A549 (cell line): Measurements from ENCODE around the gene EXOC7. TPM values are rescaled to one million over a fixed set of nuclear protein-coding genes. Genes with fewer than 3 reads are reported as not detected.
"Not testable (repeated sequence)": the region's sequence is repeated elsewhere in the genome, so short reads cannot be mapped to it uniquely, and the experiment has no call there.

Experiments used
- ATAC-seq, 2 experiments: fragments of 200-7000 bp in 1 of 2; fragments of >200 bp in 1 of 2; cut with Nextera tagmentation in 1 of 2; cut with Tn5 transposase in 1 of 2; 3 replicates each; pipeline versions ENCODE4 v1.8.0 to v1.9.1; 2018 to 2020; ENCODE audit warnings: mild to moderate bottlenecking in 1 of 2, moderate library complexity in 1 of 2
- CTCF ChIA-PET: fragments of 300-600 bp; sonication (Branson Sonifier 250); formaldehyde crosslinking; extraction: SDS; loops from one replicate; lab custom pipeline; 2021; ENCODE audit warnings: antibody characterized with exemption, inconsistent platforms; lab: Yijun Ruan, JAX
- POLR2A ChIA-PET: fragments of 350-600 bp; formaldehyde crosslinking; extraction: SDS; loops from one replicate; lab custom pipeline; 2021; ENCODE audit warnings: antibody characterized with exemption, inconsistent platforms; lab: Yijun Ruan, JAX
- DNase-seq, 2 experiments: peaks; one replicate each; pipeline versions ENCODE4 v3.0.0 to v3.0.0-alpha.2; 2011 to 2016; ENCODE audit warnings: low read depth in 1 of 2, low spot score in 1 of 2
- FAIRE-seq: peaks from 2 replicates; lab custom pipeline; 2011; peaks lifted over from hg19 to GRCh38; lab: Jason Lieb, UNC
- H3K27ac ChIP-seq, 2 experiments: fragments of >200 bp; sonication (Bioruptor Twin); formaldehyde crosslinking; 3 replicates each; pipeline ENCODE4 v1.5.1; 2016 to 2017
- H3K4me1 ChIP-seq: fragments of >200 bp; sonication (Bioruptor Twin); formaldehyde crosslinking; 3 replicates; pipeline ENCODE4 v1.6.1; 2016
- H3K4me2 ChIP-seq: fragments of >200 bp; sonication (Bioruptor Twin); formaldehyde crosslinking; 3 replicates; pipeline ENCODE4 v1.6.1; 2016
- H3K4me3 ChIP-seq: fragments of >200 bp; sonication (Bioruptor Twin); formaldehyde crosslinking; 3 replicates; pipeline ENCODE4 v1.5.1; 2016
- H3K9me3 ChIP-seq: fragments of >200 bp; sonication (Bioruptor Twin); formaldehyde crosslinking; 3 replicates; pipeline ENCODE4 v1.6.1; 2016
- CEBPB ChIP-seq, 2 experiments: fragments of >200 bp in 1 of 2; sonication (Bioruptor Twin) in 1 of 2; formaldehyde crosslinking in 1 of 2; IDR thresholded peaks; 2 replicates each; pipeline ENCODE4 v1.6.1; 2012 to 2016
- CHD2 ChIP-seq: fragments of 150-350 bp; IDR thresholded peaks from 2 replicates; pipeline ENCODE4 v1.6.1; 2014; ENCODE audit warnings: low read length; ENCODE audit not compliant: partially characterized antibody
- E2F6 ChIP-seq: IDR thresholded peaks from 2 replicates; pipeline ENCODE4 v1.6.1; 2012; ENCODE audit warnings: low read depth, borderline replicate concordance
- EHF ChIP-seq: fragments of 250-450 bp; sonication (Bioruptor Pico); IDR thresholded peaks from 2 replicates; pipeline ENCODE4 v1.5.0; 2020; ENCODE audit warnings: mild to moderate bottlenecking
- EHMT2 ChIP-seq: fragments of 200-600 bp; sonication (generic); IDR thresholded peaks from 2 replicates; pipeline ENCODE4 v1.6.1; 2016; ENCODE audit warnings: antibody characterized with exemption, low read depth, mild to moderate bottlenecking, moderate library complexity
- EP300 ChIP-seq, 2 experiments: fragments of >200 bp; sonication (Bioruptor Twin); formaldehyde crosslinking; IDR thresholded peaks; 2 replicates in 1 of 2; 3 replicates in 1 of 2; pipeline ENCODE4 v1.6.1; 2016 to 2017
- FOXS1 ChIP-seq: fragments of 250-450 bp; sonication (Bioruptor Pico); IDR thresholded peaks from 2 replicates; pipeline ENCODE4 v1.5.0; 2020; ENCODE audit warnings: mild to moderate bottlenecking, moderate library complexity
- HDAC2 ChIP-seq: fragments of 200-600 bp; sonication (generic); IDR thresholded peaks from 2 replicates; pipeline ENCODE4 v1.6.1; 2016
- HES2 ChIP-seq: fragments of >200 bp; sonication (Bioruptor Twin); formaldehyde crosslinking; IDR thresholded peaks from 2 replicates; pipeline ENCODE4 v1.6.1; 2016
- HEYL ChIP-seq: fragments of 250-450 bp; sonication (Bioruptor Pico); IDR thresholded peaks from 2 replicates; pipeline ENCODE4 v1.8.0; 2021; ENCODE audit warnings: mild to moderate bottlenecking, moderate library complexity
- JUN ChIP-seq, 2 experiments: fragments of >200 bp; sonication (Bioruptor Twin); formaldehyde crosslinking; IDR thresholded peaks; 2 replicates in 1 of 2; 3 replicates in 1 of 2; pipeline ENCODE4 v1.6.1; 2016 to 2017
- JUNB ChIP-seq: fragments of >200 bp; sonication (Bioruptor Twin); formaldehyde crosslinking; IDR thresholded peaks from 2 replicates; pipeline ENCODE4 v1.6.1; 2016
- KDM1A ChIP-seq: fragments of 200-600 bp; sonication (generic); IDR thresholded peaks from 2 replicates; pipeline ENCODE4 v1.6.1; 2016; ENCODE audit warnings: low read depth, mild to moderate bottlenecking
- MAFK ChIP-seq: fragments of 450-650 bp; IDR thresholded peaks from 2 replicates; pipeline ENCODE4 v1.6.1; 2014; ENCODE audit not compliant: partially characterized antibody
- NFE2L2 ChIP-seq: fragments of 150-350 bp; conservative IDR thresholded peaks from 2 replicates; pipeline ENCODE4 v1.6.1; 2014; ENCODE audit warnings: low read length
- NR3C1 ChIP-seq: fragments of >200 bp; sonication (Bioruptor Twin); formaldehyde crosslinking; IDR thresholded peaks from 3 replicates; pipeline ENCODE4 v1.6.1; 2017
- POLR2A ChIP-seq: IDR thresholded peaks from 2 replicates; pipeline ENCODE4 v1.6.1; 2012; ENCODE audit warnings: mild to moderate bottlenecking, low read length
- RAD21 ChIP-seq, 2 experiments: fragments of >200 bp in 1 of 2; sonication (Bioruptor Twin) in 1 of 2; formaldehyde crosslinking in 1 of 2; IDR thresholded peaks in 1 of 2; conservative IDR thresholded peaks in 1 of 2; 2 replicates in 1 of 2; 3 replicates in 1 of 2; pipeline ENCODE4 v1.6.1; 2012 to 2018; ENCODE audit warnings: inconsistent platforms in 1 of 2
- RCOR1 ChIP-seq: fragments of 150-350 bp; IDR thresholded peaks from 2 replicates; pipeline ENCODE4 v1.6.1; 2014; ENCODE audit warnings: antibody characterized with exemption, low read length, low read depth
- RFX5 ChIP-seq: fragments of 450-650 bp; IDR thresholded peaks from 2 replicates; pipeline ENCODE4 v1.7.1; 2014; ENCODE audit warnings: antibody characterized with exemption, mild to moderate bottlenecking, moderate library complexity
- TP53 ChIP-seq: fragments of 250-450 bp; sonication (Bioruptor Pico); IDR thresholded peaks from 2 replicates; pipeline ENCODE4 v1.5.0; 2021; ENCODE audit warnings: mild to moderate bottlenecking, moderate library complexity
- ZFP36 ChIP-seq: fragments of 450-650 bp; IDR thresholded peaks from 2 replicates; pipeline ENCODE4 v1.6.1; 2014; ENCODE audit warnings: borderline replicate concordance; ENCODE audit not compliant: partially characterized antibody
- ZNF302 ChIP-seq: fragments of 250-450 bp; sonication (Bioruptor Pico); IDR thresholded peaks from 2 replicates; pipeline ENCODE4 v1.9.0; 2021; ENCODE audit warnings: inconsistent platforms, mild to moderate bottlenecking, moderate library complexity
- WGBS: methylation state at CpG from one replicate; pipeline ENCODE4 v1.1.6; 2017; ENCODE audit errors: missing lambda C conversion rate; 5-methylcytosine and 5-hydroxymethylcytosine counted together
- polyA plus RNA-seq, 4 experiments: library from polyadenylated mRNA; depleted of rRNA in 3 of 4; stranded (reverse); fragments of >200 nt; fragmentation: RNase III in 1 of 4; extraction: RNeasy Plus Mini Kit Qiagen cat#74134 plus additional on column Dnase treatment in 1 of 4; gene quantifications; 2 replicates in 3 of 4; 3 replicates in 1 of 4; pipeline ENCODE4 v1.2.3, GENCODE V29; 2011 to 2017

Gene EXOC7
- polyA plus RNA-seq, 2 of the 4 experiments (the other 2 are of a cell fraction), result 64.5 to 72.3 TPM

GRCh38 chr17:76071531-76072147 is 31.9 kb downstream of the EXOC7 start (continued):
- TF ChIP-seq HES2, result no peak

- ATAC-seq, result no peak
- no peak overlapping the region for H3K27ac ChIP-seq
- CTCF ChIA-PET, result interaction anchor here (0.7 to 4.5 kb wide), 9 partner anchors 9 to 233 kb away, joined by 3 to 24 read pairs (median 5); partner anchors contain the start of genes CDK3, GALR2 and TRIM47
- H3K4me3 ChIP-seq, result no peak overlapping the region
- peaks cover 9% of the 10 kb centered on the region; the same call in 2 of the 3 replicates for H3K4me1 ChIP-seq
- H3K9me3 ChIP-seq, result no peaks in the 10 kb centered on the region
- POLR2A ChIA-PET, result no interaction called here
- FAIRE-seq, result no peak
- no peak for TF ChIP-seq NR3C1
- no peak for TF ChIP-seq KDM1A
- TF ChIP-seq, all 56 proteins: peak for 0
- 93% methylated on average over 4 of the region's 4 CpGs for WGBS
- DNase-seq, result no peak
- H3K4me2 ChIP-seq, result no peak overlapping the region
These were observed 37.8 kb downstream of the EXOC7 start for GRCh38 chr17:76065775-76066174.

GRCh38 chr17:76063875-76064546 is 39.6 kb downstream of the EXOC7 start:
- CTCF ChIA-PET, result interaction anchor here (0.6 to 4.5 kb wide), 8 partner anchors 10 to 330 kb away, joined by 3 to 24 read pairs (median 5); partner anchors contain the start of genes CDK3 and GALR2
- Histone ChIP-seq H3K27ac (no peak overlapping the region), H3K4me3 (no peak overlapping the region), H3K4me2 (no peak overlapping the region), H3K9me3 (no peaks in the 10 kb centered on the region), H3K4me1 (no peaks in the 10 kb centered on the region)
- FAIRE-seq (no peak), DNase-seq (no peak), ATAC-seq (no peak)
- no peak for TF ChIP-seq HDAC2
- no peak for TF ChIP-seq ZFP36
- TF ChIP-seq POLR2A, result no peak
- no peak for TF ChIP-seq HEYL (CRISPR knock-in tag)
- no peak for TF ChIP-seq TP53
- no peak for TF ChIP-seq RAD21 (conservative IDR thresholded peaks at IDR 0.05 in 1 of 2, IDR thresholded peaks at IDR 0.05 in 1 of 2)
- TF ChIP-seq MAFK, result no peak
- TF ChIP-seq EP300 (IDR thresholded peaks at IDR 0.05), result no peak
- TF ChIP-seq EHMT2, result no peak
- TF ChIP-seq JUN (IDR thresholded peaks at IDR 0.05), result no peak
- TF ChIP-seq E2F6, result no peak
- TF ChIP-seq CHD2, result no peak
- TF ChIP-seq ZNF302 (CRISPR knock-in tag), result no peak
- no peak for TF ChIP-seq RCOR1
- TF ChIP-seq NFE2L2, result no peak
- no peak for TF ChIP-seq JUNB
- TF ChIP-seq EHF (CRISPR knock-in tag), result no peak
- TF ChIP-seq CEBPB (IDR thresholded peaks at IDR 0.05), result no peak
- TF ChIP-seq FOXS1 (CRISPR knock-in tag), result no peak
- TF ChIP-seq RFX5, result no peak
- POLR2A ChIA-PET, result interaction anchor here (1.9 kb wide), 1 partner anchor 8 kb away, joined by 11 read pairs; the partner anchor contains the start of gene SRP68
- WGBS, result 94% methylated on average over 15 of the region's 15 CpGs

GRCh38 chr17:76058264-76058663 is 45.3 kb downstream of the EXOC7 start:
- not testable (repeated sequence) for H3K4me3 ChIP-seq, FAIRE-seq, H3K9me3 ChIP-seq, H3K4me2 ChIP-seq, H3K27ac ChIP-seq, H3K4me1 ChIP-seq, DNase-seq, ATAC-seq
- ChIA-PET POLR2A (interaction anchor here (0.6 kb wide), 1 partner anchor 296 kb away, joined by 3 read pairs; the partner anchor contains the start of gene PRPSAP1), CTCF (interaction anchor here (0.6 to 3.4 kb wide), 5 partner anchors 10 to 193 kb away, joined by 3 to 18 read pairs (median 3); no protein-coding TSS in a partner anchor)
- 76% methylated on average over 6 of the region's 6 CpGs for WGBS
